GM18526 (cell line): Measurements from ENCODE around the gene CPNE9.
A peak's percentile ranks its signal among the peaks of the same experiment; 100 is the strongest.

ENCODE experiments used
- POLR2A ChIP-seq: IDR thresholded peaks from 3 replicates; pipeline ENCODE4 v1.6.1; 2011; ENCODE audit not compliant: insufficient read length; ENCODE audit errors: extremely low read depth

The CPNE9 gene

GRCh38 chr3:9718118-9718517, 14.5 kb downstream of the CPNE9 start:
- TF ChIP-seq POLR2A: no peak

- TF ChIP-seq POLR2A: no peak
These were observed 17.5 kb downstream of the CPNE9 start for GRCh38 chr3:9721015-9721699.

- TF ChIP-seq POLR2A: no peak
These were observed 18.0 kb downstream of the CPNE9 start for GRCh38 chr3:9721700-9722060.

- TF ChIP-seq POLR2A: no peak
These were observed 22.3 kb downstream of the CPNE9 start for GRCh38 chr3:9725775-9726515.

GRCh38 chr3:9727041-9727595, 23.5 kb downstream of the CPNE9 start:
- TF ChIP-seq POLR2A: no peak

GRCh38 chr3:9727743-9728142, 24.1 kb downstream of the CPNE9 start:
- TF ChIP-seq POLR2A: no peak

- TF ChIP-seq POLR2A: no peak
These were observed 25.8 kb downstream of the CPNE9 start for GRCh38 chr3:9729419-9729818.

- TF ChIP-seq POLR2A: no peak
These were observed 27.1 kb downstream of the CPNE9 start for GRCh38 chr3:9730657-9731205.

- peak; percentile 75 for TF ChIP-seq POLR2A
These were observed 27.8 kb downstream of the CPNE9 start, which contains the start of gene BRPF1 for GRCh38 chr3:9731206-9732079. Gene BRPF1 (plus strand): TSS chr3:9731735. CDS start chr3:9734141, 2,406 bp downstream.

GRCh38 chr3:9732080-9732739, 28.6 kb downstream of the CPNE9 start:
- no peak for TF ChIP-seq POLR2A

- no peak for TF ChIP-seq POLR2A
These were observed 29.1 kb downstream of the CPNE9 start for GRCh38 chr3:9732740-9733115.

GRCh38 chr3:9736831-9737230, 33.2 kb downstream of the CPNE9 start:
- TF ChIP-seq POLR2A: no peak

GRCh38 chr3:9739181-9739580, 35.5 kb downstream of the CPNE9 start:
- no peak for TF ChIP-seq POLR2A

- no peak for TF ChIP-seq POLR2A
These were observed 38.9 kb downstream of the CPNE9 start for GRCh38 chr3:9742560-9742959.

GRCh38 chr3:9743548-9743947, 39.9 kb downstream of the CPNE9 start:
- no peak for TF ChIP-seq POLR2A
